Tibial artery (tissue), 4 donors: ENCODE data around the gene MAML1.
"Not testable (repeated sequence)": the region's sequence is repeated elsewhere in the genome, so short reads cannot be mapped to it uniquely, and the experiment has no call there.

Experiments used
- DNase-seq, 2 donors: peaks; one replicate each; pipeline ENCODE4 v3.0.0-alpha.2; 2019
- H3K27ac ChIP-seq, 2 donors: fragments of 200-600 bp; sonication (generic) in 1 of 2; 1 replicate in 1 of 2; 2 replicates in 1 of 2; pipeline ENCODE4 v1.5.1; 2018 to 2019; ENCODE audit warnings: mild to moderate bottlenecking in 1 of 2
- H3K27me3 ChIP-seq, 2 donors: fragments of 200-600 bp; sonication (generic) in 1 of 2; one replicate each; pipeline versions ENCODE4 v1.5.1 to v1.6.0; 2016 to 2019
- H3K36me3 ChIP-seq, 3 donors: fragments of 200-600 bp; sonication (generic) in 2 of 3; one replicate each; pipeline ENCODE4 v1.5.1; 2016 to 2019; ENCODE audit warnings: mild to moderate bottlenecking in 2 of 3
- H3K4me1 ChIP-seq, 4 donors: fragments of 200-600 bp; sonication (generic) in 2 of 4; 1 replicate in 3 of 4; 2 replicates in 1 of 4; pipeline ENCODE4 v1.5.1; 2016 to 2019
- H3K4me3 ChIP-seq, 2 donors: fragments of 200-600 bp; sonication (generic) in 1 of 2; 1 replicate in 1 of 2; 2 replicates in 1 of 2; pipeline ENCODE4 v1.5.1; 2018 to 2019; ENCODE audit warnings: mild to moderate bottlenecking in 2 of 2
- H3K9me3 ChIP-seq, 3 donors: fragments of 200-600 bp; sonication (generic) in 1 of 3; one replicate each; pipeline ENCODE4 v1.5.1; 2016 to 2019
- intact Hi-C: fragments of 100-400 bp; cut with DNase I; formaldehyde crosslinking; loops from one replicate; pipeline ENCODE4 v1.15.0; 2023; ENCODE audit warnings: low total_unique reads
- TF ChIP-seq, protein P1 (sequence below), 2 experiments: fragments of 200-600 bp in 1 of 2; fragments of 450-650 bp in 1 of 2; IDR thresholded peaks; one replicate each; pipeline ENCODE4 v1.5.1; 2017 to 2019; ENCODE audit warnings: antibody characterized with exemption in 2 of 2, mild to moderate bottlenecking in 1 of 2, moderate library complexity in 1 of 2

MAML1 gene

DNA sequence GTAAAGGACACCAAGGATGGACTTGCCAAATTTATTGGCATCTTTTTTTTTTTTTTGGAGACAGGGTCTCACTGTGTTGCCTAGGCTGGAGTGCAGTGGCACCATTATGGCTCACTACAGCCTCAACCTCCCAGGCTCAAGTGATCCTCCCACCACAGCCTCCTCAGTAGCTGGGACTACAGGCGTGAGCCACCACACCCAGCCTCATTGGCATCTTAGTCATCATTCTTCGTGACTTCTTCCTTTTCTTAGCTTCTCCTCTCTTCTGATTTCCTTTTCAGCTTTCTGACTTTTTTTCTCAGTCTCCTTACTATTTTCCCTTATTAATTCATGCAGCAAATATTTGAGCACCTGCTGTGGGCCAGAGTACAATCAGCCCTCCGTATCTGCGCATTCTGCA is 6.1 kb downstream of the MAML1 start:
- Histone ChIP-seq H3K27me3 (no peaks in the 10 kb centered on the region), H3K36me3 (no peaks in the 10 kb centered on the region), H3K27ac (no peak overlapping the region), H3K9me3 (no peaks in the 10 kb centered on the region), H3K4me3 (no peak overlapping the region), H3K4me1 (peaks cover 0 to 60% (median 33%) of the 10 kb centered on the region in 4 donors)
- DNase-seq = no peak
- TF ChIP-seq, protein P1, sequence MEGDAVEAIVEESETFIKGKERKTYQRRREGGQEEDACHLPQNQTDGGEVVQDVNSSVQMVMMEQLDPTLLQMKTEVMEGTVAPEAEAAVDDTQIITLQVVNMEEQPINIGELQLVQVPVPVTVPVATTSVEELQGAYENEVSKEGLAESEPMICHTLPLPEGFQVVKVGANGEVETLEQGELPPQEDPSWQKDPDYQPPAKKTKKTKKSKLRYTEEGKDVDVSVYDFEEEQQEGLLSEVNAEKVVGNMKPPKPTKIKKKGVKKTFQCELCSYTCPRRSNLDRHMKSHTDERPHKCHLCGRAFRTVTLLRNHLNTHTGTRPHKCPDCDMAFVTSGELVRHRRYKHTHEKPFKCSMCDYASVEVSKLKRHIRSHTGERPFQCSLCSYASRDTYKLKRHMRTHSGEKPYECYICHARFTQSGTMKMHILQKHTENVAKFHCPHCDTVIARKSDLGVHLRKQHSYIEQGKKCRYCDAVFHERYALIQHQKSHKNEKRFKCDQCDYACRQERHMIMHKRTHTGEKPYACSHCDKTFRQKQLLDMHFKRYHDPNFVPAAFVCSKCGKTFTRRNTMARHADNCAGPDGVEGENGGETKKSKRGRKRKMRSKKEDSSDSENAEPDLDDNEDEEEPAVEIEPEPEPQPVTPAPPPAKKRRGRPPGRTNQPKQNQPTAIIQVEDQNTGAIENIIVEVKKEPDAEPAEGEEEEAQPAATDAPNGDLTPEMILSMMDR (IDR thresholded peaks at IDR 0.05) = no peak
- intact Hi-C loops = no loop called here

DNA sequence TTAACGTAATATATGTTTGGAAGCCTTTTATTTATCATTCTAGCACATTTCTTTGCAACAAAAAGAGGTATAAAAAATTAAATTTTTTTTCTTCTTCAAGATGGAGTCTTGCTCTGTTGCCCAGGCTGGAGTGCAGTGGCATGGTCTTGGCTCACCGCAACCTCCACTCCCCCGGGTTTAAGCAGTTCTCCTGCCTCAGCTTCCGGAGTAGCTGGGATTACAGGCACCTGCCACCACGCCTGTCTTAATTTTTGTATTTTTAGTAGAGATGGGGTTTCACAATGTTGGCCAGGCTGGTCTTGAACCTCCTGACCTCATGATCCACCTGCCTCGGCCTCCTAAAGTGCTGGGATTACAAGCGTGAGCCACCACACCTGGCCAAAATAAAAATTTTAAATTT is 11.5 kb downstream of the MAML1 start:
- H3K27me3 ChIP-seq, H3K4me3 ChIP-seq, intact Hi-C loops, H3K36me3 ChIP-seq, H3K9me3 ChIP-seq, H3K27ac ChIP-seq, DNase-seq: not testable (repeated sequence)
- peaks cover 0 to 41% (median 9%) of the 10 kb centered on the region in 4 donors for H3K4me1 ChIP-seq

DNA sequence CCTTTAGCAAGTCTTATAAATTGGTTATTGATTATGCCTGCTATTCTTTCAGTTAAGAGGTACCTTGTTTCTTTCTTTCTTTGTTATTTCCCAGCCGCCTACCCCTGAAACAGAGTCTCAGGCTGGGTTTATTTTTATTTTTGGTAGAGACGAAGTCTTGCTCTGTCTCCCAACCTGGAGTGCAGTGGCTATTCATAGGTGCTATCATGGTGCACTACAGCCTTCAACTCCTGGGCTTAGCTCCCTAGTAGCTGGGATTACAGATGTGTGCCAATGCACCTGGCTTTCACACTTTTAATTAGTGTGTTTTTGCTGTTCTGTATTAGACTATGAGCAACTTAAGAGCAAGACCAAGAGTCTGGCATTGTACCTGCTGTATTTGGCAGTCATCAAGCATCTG is 14.2 kb downstream of the MAML1 start:
- peaks cover 0 to 45% (median 16%) of the 10 kb centered on the region in 4 donors for H3K4me1 ChIP-seq

DNA sequence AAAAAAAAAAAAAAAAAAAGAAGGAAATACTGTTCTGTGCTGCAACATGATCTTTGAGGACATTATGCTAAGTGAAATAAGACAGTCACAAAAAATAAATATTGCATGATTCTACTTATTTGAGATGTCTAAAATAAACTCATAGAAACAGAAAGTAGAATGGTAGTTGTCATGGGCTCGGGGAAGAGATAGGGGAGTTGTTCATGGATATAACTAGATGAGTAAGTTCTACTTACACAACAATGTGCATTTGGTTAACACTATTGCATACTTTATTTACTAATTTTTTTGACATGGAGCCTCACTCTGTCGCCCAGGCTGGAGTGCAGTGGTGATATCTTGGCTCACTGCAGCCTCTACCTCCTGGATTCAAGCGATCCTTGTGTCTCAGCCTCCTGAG is 15.2 kb downstream of the MAML1 start:
- Histone ChIP-seq H3K36me3 (peaks cover 0 to 11% (median 0%) of the 10 kb centered on the region in 3 donors), H3K9me3 (no peaks in the 10 kb centered on the region), H3K4me1 (peaks cover 0 to 45% (median 16%) of the 10 kb centered on the region in 4 donors), H3K4me3 (no peak overlapping the region), H3K27ac (no peak overlapping the region), H3K27me3 (no peaks in the 10 kb centered on the region)
- DNase-seq = no peak
- intact Hi-C loops = no loop called here
- TF ChIP-seq, protein P1 (IDR thresholded peaks at IDR 0.05) = no peak

More for the DNA sequence above, 14.2 kb downstream of the MAML1 start:
- DNase-seq = no peak
- no peaks in the 10 kb centered on the region for H3K27me3 ChIP-seq
- TF ChIP-seq, protein P1 (IDR thresholded peaks at IDR 0.05) = no peak
- H3K27ac ChIP-seq = no peak overlapping the region
- intact Hi-C loops = no loop called here
- peaks cover 0 to 11% (median 0%) of the 10 kb centered on the region in 3 donors for H3K36me3 ChIP-seq
- no peaks in the 10 kb centered on the region for H3K9me3 ChIP-seq
- no peak overlapping the region for H3K4me3 ChIP-seq

DNA sequence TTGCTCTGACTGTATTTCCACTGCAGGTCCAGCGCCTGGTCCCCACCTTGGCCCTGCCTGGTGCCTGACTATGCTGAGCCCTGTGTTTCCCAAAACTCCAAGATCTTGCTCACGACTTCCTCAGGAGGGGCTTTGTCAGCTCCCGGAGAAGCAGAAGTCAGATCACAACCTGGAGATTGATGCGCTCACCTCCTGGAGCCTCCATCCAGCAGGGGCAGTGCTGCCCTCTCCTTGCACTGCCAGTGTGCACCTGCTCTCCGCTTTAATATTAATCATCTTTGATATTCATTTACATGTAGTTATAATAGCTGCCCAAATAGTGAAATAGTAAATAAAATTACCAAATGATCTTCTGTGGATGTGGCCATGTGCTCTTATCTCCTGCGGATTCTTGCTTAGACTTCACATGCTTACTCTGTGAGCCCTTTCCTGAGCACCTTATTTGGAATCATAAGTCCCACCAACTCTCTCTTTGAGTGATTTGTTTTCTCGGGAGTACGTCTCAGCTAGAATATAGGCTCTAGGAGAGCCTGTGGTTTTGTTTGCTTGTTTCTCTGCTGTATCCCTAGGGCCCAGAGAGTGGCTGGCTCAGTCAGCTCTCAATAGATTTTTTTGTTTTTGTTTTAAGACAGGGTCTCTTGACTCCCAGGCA is 17.4 kb downstream of the MAML1 start:
- no peak for DNase-seq
- H3K4me3 ChIP-seq = no peak overlapping the region
- TF ChIP-seq, protein P1 (IDR thresholded peaks at IDR 0.05) = no peak
- H3K36me3 ChIP-seq = peaks cover 0 to 11% (median 0%) of the 10 kb centered on the region in 3 donors
- no peaks in the 10 kb centered on the region for H3K27me3 ChIP-seq
- peaks cover 0 to 41% (median 17%) of the 10 kb centered on the region in 4 donors for H3K4me1 ChIP-seq
- H3K9me3 ChIP-seq = no peaks in the 10 kb centered on the region
- intact Hi-C loops = no loop called here
- H3K27ac ChIP-seq = no peak overlapping the region

DNA sequence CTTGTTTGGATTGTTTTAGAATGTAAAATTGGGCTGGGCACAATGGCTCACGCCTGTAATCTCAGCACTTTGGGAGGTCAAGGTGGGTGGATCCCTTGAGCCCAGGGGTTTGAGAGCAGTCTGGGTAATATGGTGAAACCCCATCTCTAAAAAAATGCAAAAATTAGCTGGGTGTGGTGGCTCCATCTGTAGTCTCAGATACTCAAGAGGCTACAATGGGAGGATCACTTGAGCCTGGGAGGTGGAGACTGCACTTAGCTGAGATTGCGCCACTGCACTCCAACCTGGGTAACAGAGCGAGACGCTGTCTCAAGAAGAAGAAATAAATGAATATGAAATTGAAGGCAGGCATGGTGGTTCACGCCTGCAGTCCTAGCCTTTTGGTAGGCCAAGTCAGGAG is 21.3 kb downstream of the MAML1 start:
- Histone ChIP-seq H3K27ac (no peak overlapping the region), H3K9me3 (no peaks in the 10 kb centered on the region), H3K4me1 (peaks cover 0 to 38% (median 19%) of the 10 kb centered on the region in 4 donors), H3K27me3 (no peaks in the 10 kb centered on the region), H3K36me3 (peaks cover 0 to 14% (median 0%) of the 10 kb centered on the region in 3 donors), H3K4me3 (no peak overlapping the region)
- TF ChIP-seq, protein P1 (IDR thresholded peaks at IDR 0.05) = no peak
- no peak for DNase-seq
- intact Hi-C loops = no loop called here
